ENCODE results near the gene RAB40C. TPM values are rescaled to one million over a fixed set of nuclear protein-coding genes. Genes with fewer than 3 reads are reported as not detected.

RAB40C gene
- total RNA-seq, 4 donors from 2014 or later, result 17.7 to 28.3 (median 22.1) TPM

DNA sequence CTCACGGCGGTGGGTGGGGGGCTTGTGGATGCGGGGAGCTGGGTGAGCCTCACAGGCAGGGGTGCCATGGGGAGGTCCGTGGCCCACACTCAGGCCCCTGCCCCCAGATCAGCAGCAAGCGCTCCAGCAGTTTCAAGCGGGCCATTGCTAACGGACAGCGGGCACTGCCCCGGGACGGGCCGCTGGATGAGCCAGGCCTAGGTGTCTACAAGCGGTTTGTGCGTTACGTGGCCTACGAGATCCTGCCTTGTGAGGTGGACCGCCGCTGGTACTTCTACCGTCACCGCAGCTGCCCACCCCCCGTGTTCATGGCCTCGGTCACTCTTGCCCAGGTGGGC is 86.7 kb downstream of the RAB40C start:
- peaks cover 0 to 47% (median 29%) of the 10 kb centered on the region in 3 donors for H3K4me1 ChIP-seq
- no peak overlapping the region for H3K27ac ChIP-seq
- peaks cover 0 to 26% of the 10 kb centered on the region in 2 donors for H3K36me3 ChIP-seq
- H3K4me3 ChIP-seq, result no peak overlapping the region
- no peak for ATAC-seq
- WGBS, 2 donors (ENCODE audit: low coverage in 1 of 2), result no CpG with 5 or more reads among the region's 21 CpGs
- H3K9me3 ChIP-seq, result no peaks in the 10 kb centered on the region
- H3K27me3 ChIP-seq, result peaks cover 8% of the 10 kb centered on the region
- TF ChIP-seq, protein P1, sequence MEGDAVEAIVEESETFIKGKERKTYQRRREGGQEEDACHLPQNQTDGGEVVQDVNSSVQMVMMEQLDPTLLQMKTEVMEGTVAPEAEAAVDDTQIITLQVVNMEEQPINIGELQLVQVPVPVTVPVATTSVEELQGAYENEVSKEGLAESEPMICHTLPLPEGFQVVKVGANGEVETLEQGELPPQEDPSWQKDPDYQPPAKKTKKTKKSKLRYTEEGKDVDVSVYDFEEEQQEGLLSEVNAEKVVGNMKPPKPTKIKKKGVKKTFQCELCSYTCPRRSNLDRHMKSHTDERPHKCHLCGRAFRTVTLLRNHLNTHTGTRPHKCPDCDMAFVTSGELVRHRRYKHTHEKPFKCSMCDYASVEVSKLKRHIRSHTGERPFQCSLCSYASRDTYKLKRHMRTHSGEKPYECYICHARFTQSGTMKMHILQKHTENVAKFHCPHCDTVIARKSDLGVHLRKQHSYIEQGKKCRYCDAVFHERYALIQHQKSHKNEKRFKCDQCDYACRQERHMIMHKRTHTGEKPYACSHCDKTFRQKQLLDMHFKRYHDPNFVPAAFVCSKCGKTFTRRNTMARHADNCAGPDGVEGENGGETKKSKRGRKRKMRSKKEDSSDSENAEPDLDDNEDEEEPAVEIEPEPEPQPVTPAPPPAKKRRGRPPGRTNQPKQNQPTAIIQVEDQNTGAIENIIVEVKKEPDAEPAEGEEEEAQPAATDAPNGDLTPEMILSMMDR (IDR thresholded peaks at IDR 0.05), result no peak
- TF ChIP-seq POLR2AphosphoS5 (IDR thresholded peaks at IDR 0.05) (no peak), EP300 (IDR thresholded peaks at IDR 0.05) (no peak), POLR2A (IDR thresholded peaks at IDR 0.05) (no peak)

GRCh38 chr16:676913-677312 is 87.0 kb downstream of the RAB40C start:
- H3K4me3 ChIP-seq, result no peak overlapping the region
- peaks cover 0 to 51% (median 32%) of the 10 kb centered on the region in 3 donors for H3K4me1 ChIP-seq
- no peak overlapping the region for H3K27ac ChIP-seq
- no CpG with 5 or more reads among the region's 23 CpGs for WGBS, 2 donors (ENCODE audit: low coverage in 1 of 2)
- H3K9me3 ChIP-seq, result no peaks in the 10 kb centered on the region
- H3K36me3 ChIP-seq, result peaks cover 0 to 26% of the 10 kb centered on the region in 2 donors
- ATAC-seq, result no peak
- H3K27me3 ChIP-seq, result peaks cover 8% of the 10 kb centered on the region
- no peak for TF ChIP-seq POLR2AphosphoS5 (IDR thresholded peaks at IDR 0.05)
- TF ChIP-seq, protein P1 (IDR thresholded peaks at IDR 0.05), result no peak

GRCh38 chr16:677316-678190 is 87.7 kb downstream of the RAB40C start:
- peaks cover 0 to 58% (median 39%) of the 10 kb centered on the region in 3 donors for H3K4me1 ChIP-seq
- H3K27me3 ChIP-seq, result peaks cover 8% of the 10 kb centered on the region
- no peaks in the 10 kb centered on the region for H3K9me3 ChIP-seq
- peaks cover 0 to 26% of the 10 kb centered on the region in 2 donors for H3K36me3 ChIP-seq
- H3K27ac ChIP-seq, result no peak overlapping the region
- TF ChIP-seq, protein P1 (IDR thresholded peaks at IDR 0.05), result no peak
- no peak for TF ChIP-seq POLR2A (IDR thresholded peaks at IDR 0.05)
- no peak for TF ChIP-seq EP300 (IDR thresholded peaks at IDR 0.05)
- no peak for TF ChIP-seq POLR2AphosphoS5 (IDR thresholded peaks at IDR 0.05)
- WGBS, 2 donors (ENCODE audit: low coverage in 1 of 2), result no CpG with 5 or more reads among the region's 57 CpGs
- no peak overlapping the region for H3K4me3 ChIP-seq
- no peak for ATAC-seq

DNA sequence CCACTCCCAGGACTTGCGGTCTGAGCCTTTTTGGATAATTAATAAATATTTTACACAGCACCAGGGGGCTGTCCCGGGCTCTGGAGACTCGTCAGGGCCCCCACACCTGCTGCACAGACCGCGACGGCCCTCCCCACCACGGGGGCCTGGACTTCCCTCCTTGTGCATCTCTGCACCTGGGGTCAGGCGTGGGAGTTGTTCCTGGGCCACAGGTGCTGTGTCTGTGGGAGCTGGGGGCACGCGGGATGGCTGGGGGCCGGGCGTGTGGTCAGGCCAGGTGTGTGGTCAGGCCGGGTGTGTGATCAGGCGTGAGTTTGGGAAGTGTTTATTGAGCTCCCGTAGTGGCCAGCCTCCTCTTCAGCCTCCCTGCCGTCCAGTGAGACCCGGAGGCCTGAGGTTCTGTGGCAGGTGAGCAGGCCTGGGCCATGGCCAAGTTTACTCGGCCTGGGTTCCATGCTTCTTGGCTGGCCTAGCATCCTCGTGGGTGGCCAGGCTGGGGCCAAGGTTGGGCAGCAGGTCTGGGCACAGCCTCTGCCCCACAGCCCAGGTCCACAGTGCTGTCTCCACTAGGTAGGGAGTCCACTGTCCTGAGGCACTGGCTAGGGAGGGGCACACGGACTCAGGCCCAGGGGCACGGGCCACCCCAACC is 88.5 kb downstream of the RAB40C start:
- Histone ChIP-seq H3K4me3 (no peak overlapping the region), H3K27ac (peak overlapping the region in 2 of 4 donors; percentile 96 to 100), H3K27me3 (peaks cover 8% of the 10 kb centered on the region), H3K9me3 (no peaks in the 10 kb centered on the region), H3K36me3 (peaks cover 0 to 26% of the 10 kb centered on the region in 2 donors), H3K4me1 (peaks cover 0 to 65% (median 47%) of the 10 kb centered on the region in 3 donors)
- 60% methylated on average over 1 of the region's 21 CpGs; no CpG with 5 or more reads in 1 of the 2 donors for WGBS, 2 donors (ENCODE audit: low coverage in 1 of 2)
- no peak for ATAC-seq
- TF ChIP-seq, protein P1 (IDR thresholded peaks at IDR 0.05), result no peak
- TF ChIP-seq EP300 (IDR thresholded peaks at IDR 0.05) (no peak), POLR2AphosphoS5 (IDR thresholded peaks at IDR 0.05) (no peak), POLR2A (IDR thresholded peaks at IDR 0.05) (no peak)

Small RNA genes within 50 kb of the gene (small RNA-seq; reads per million reads assigned to genes)
- gene MIR3176 (0 to 1.1 (median 0.35) reads per million in 4 donors), gene Z98883.1 (0 reads per million in 4 donors)

Other genes with a start within 250 kb of the RAB40C start
- 10 to 100 TPM; 26.0 to 58.8 (median 32.9) TPM for gene AXIN1, start 237.3 kb upstream of the RAB40C start, total RNA-seq
- gene MRPL28, start 219.5 kb upstream of the RAB40C start, total RNA-seq, result 10 to 100 TPM; 47.7 to 93.5 (median 55.8) TPM
- 10 to 100 TPM; 19.9 to 47.6 (median 24.3) TPM for gene PGAP6, start 208.1 kb upstream of the RAB40C start, total RNA-seq
- 100 to 1,000 TPM in 3 of 4 donors, 10 to 100 TPM in 1; 61.1 to 169 (median 136) TPM for gene NME4, start 192.9 kb upstream of the RAB40C start, total RNA-seq
- gene DECR2, start 188.2 kb upstream of the RAB40C start, total RNA-seq, result 10 to 100 TPM; 11.7 to 25.4 (median 19.9) TPM
- gene RAB11FIP3, start 164.4 kb upstream of the RAB40C start, total RNA-seq, result 10 to 100 TPM; 47.4 to 88.9 (median 58.6) TPM
- gene CAPN15, start 62.4 kb upstream of the RAB40C start, total RNA-seq, result 10 to 100 TPM; 21.8 to 42.7 (median 29.2) TPM
- not detected for gene PRR35, start 29.7 kb upstream of the RAB40C start, total RNA-seq
- gene NHLRC4, start 23.1 kb upstream of the RAB40C start, total RNA-seq, result 1 to 10 TPM in 2 of 4 donors, under 1 TPM in 2; 0.47 to 2.9 (median 0.87) TPM
- gene PIGQ, start 20.1 kb upstream of the RAB40C start, total RNA-seq, result 10 to 100 TPM; 30.4 to 42.4 (median 36.8) TPM
- gene WFIKKN1, start 40.9 kb downstream of the RAB40C start, total RNA-seq, result under 1 TPM in 3 of 4 donors, not detected in 1; 0.17 to 0.93 (median 0.35) TPM
- gene METTL26, start 46.2 kb downstream of the RAB40C start, total RNA-seq, result 100 to 1,000 TPM in 3 of 4 donors, 10 to 100 TPM in 1; 94.8 to 146 (median 112) TPM
- 10 to 100 TPM; 25.4 to 70.0 (median 51.9) TPM for gene MCRIP2, start 51.8 kb downstream of the RAB40C start, total RNA-seq
- 10 to 100 TPM in 3 of 4 donors, 1 to 10 TPM in 1; 8.5 to 21.2 (median 16.8) TPM for gene WDR90, start 59.3 kb downstream of the RAB40C start, total RNA-seq
- gene RHOT2, start 78.1 kb downstream of the RAB40C start, total RNA-seq, result 10 to 100 TPM; 50.2 to 64.0 (median 55.0) TPM
- gene RHBDL1, start 85.6 kb downstream of the RAB40C start, total RNA-seq, result 1 to 10 TPM in 3 of 4 donors, not detected in 1; 1.1 to 1.5 (median 1.3) TPM
- 100 to 1,000 TPM; 161 to 212 (median 179) TPM for gene STUB1, start 90.3 kb downstream of the RAB40C start, total RNA-seq
- 100 to 1,000 TPM in 1 of 4 donors, 10 to 100 TPM in 3; 70.2 to 109 (median 90.5) TPM for gene JMJD8, start 94.3 kb downstream of the RAB40C start, total RNA-seq
- gene WDR24, start 100.3 kb downstream of the RAB40C start, total RNA-seq, result 10 to 100 TPM in 1 of 4 donors, 1 to 10 TPM in 3; 8.1 to 16.7 (median 9.6) TPM
- 1 to 10 TPM in 1 of 4 donors, under 1 TPM in 3; 0.27 to 1.4 (median 0.35) TPM for gene FBXL16, start 115.7 kb downstream of the RAB40C start, total RNA-seq
- 10 to 100 TPM; 22.6 to 77.7 (median 63.8) TPM for gene METRN, start 125.1 kb downstream of the RAB40C start, total RNA-seq
- 10 to 100 TPM; 23.5 to 46.2 (median 31.0) TPM for gene ANTKMT, start 131.1 kb downstream of the RAB40C start, total RNA-seq
- under 1 TPM in 1 of 4 donors, not detected in 3; 0.13 TPM for gene CCDC78, start 136.4 kb downstream of the RAB40C start, total RNA-seq
- gene HAGHL, start 137.0 kb downstream of the RAB40C start, total RNA-seq, result 1 to 10 TPM; 1.1 to 4.8 (median 2.8) TPM
- 10 to 100 TPM; 18.5 to 46.7 (median 25.6) TPM for gene CIAO3, start 150.9 kb downstream of the RAB40C start, total RNA-seq
- 1 to 10 TPM in 1 of 4 donors, under 1 TPM in 1, not detected in 2; 0.73 to 7.2 TPM for gene MSLN, start 170.7 kb downstream of the RAB40C start, total RNA-seq
- gene RPUSD1, start 198.3 kb downstream of the RAB40C start, total RNA-seq, result 10 to 100 TPM; 13.4 to 25.8 (median 22.1) TPM
- gene CHTF18, start 198.6 kb downstream of the RAB40C start, total RNA-seq, result 10 to 100 TPM in 2 of 4 donors, 1 to 10 TPM in 2; 4.6 to 10.9 (median 8.3) TPM
- not detected for gene GNG13, start 210.7 kb downstream of the RAB40C start, total RNA-seq